ENCODE measurements around the gene MYF6. TPM values are rescaled to one million over a fixed set of nuclear protein-coding genes. Genes with fewer than 3 reads are reported as not detected.

The MYF6 gene
- not detected for total RNA-seq

DNA sequence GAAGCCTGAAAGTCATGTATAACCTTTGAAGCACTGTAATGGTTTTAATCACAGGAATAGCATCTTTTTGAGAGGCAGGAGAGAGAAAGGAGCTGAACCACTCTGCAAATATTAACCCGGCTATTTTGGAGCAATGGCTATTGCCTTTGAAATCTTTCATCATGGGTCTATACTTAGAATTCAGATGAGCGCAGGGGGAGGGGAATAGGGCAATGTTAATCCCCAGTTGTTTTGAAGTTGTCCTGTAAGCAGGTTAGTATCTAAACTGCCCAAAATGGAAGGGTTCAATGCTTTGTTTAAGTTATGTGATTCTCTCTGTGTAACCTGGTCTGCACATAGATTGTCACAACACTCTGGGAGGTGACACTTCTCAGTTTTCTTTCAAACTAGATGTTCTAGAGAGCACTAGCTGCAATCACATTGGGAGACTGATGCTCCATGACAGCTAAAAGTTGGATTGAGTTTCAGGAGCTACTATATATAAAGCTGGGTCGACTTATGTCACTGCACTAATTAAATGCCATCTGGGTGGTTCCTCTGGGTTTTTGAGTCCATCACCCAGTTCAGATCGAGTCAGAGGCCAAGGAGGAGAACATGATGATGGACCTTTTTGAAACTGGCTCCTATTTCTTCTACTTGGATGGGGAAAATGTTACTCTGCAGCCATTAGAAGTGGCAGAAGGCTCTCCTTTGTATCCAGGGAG, at the start of gene MYF6:
Gene MYF6, plus strand, starts transcription at position 509 of the 704 bp plus-strand sequence. Its CDS starts 86 bp downstream, at position 595.

GRCh38 chr12:80716696-80717469, 9.4 kb downstream of the MYF6 start, which contains the start of gene MYF5:
MYF5 (plus strand) TSS chr12:80716912; CDS start chr12:80717064, 152 bp downstream.

Other genes starting within 250 kb of the MYF6 start
- gene MYF5, start 9.3 kb downstream of the MYF6 start, total RNA-seq: not detected
- 37.9 TPM for gene LIN7A, start 230.3 kb downstream of the MYF6 start, total RNA-seq

Measured in parietal lobe (tissue), 1 donor.